ENCODE results near the gene ZSCAN29. TPM values are rescaled to one million over a fixed set of nuclear protein-coding genes. Genes with fewer than 3 reads are reported as not detected.
A peak's percentile ranks its signal among the peaks of the same experiment; 100 is the strongest.

ZSCAN29 gene
- total and polyA plus RNA-seq, 2 of the 13 experiments (the other 11 are each of a cell fraction or from before 2014, with no cell fraction given), result 8.3 to 27.4 TPM

- TF ChIP-seq, protein P1, sequence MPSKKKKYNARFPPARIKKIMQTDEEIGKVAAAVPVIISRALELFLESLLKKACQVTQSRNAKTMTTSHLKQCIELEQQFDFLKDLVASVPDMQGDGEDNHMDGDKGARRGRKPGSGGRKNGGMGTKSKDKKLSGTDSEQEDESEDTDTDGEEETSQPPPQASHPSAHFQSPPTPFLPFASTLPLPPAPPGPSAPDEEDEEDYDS (CRISPR knock-in tag; IDR thresholded peaks at IDR 0.05), result 0 out of 2 replicates have a peak, but pooled peaks have one; percentile 10
- TF ChIP-seq ZSCAN22 (CRISPR knock-in tag; IDR thresholded peaks at IDR 0.05) (no peak), NCOR1 (IDR thresholded peaks at IDR 0.05; ENCODE audit: borderline replicate concordance, low read length) (no peak), SMC3 (IDR thresholded peaks at IDR 0.05; ENCODE audit: low read length) (no peak), ELF1 (CRISPR knock-in tag; IDR thresholded peaks at IDR 0.05) (peak; percentile 18; the same call in 1 of the 2 replicates), SATB2 (CRISPR knock-in tag; IDR thresholded peaks at IDR 0.05) (0 out of 2 replicates have a peak, but pooled peaks have one; percentile 44), ZNF235 (CRISPR knock-in tag; IDR thresholded peaks at IDR 0.05; ENCODE audit: borderline replicate concordance) (no peak), HES4 (CRISPR knock-in tag; IDR thresholded peaks at IDR 0.05; ENCODE audit: borderline replicate concordance) (peak; percentile 24; the same call in 1 of the 2 replicates), ZFY (CRISPR knock-in tag; IDR thresholded peaks at IDR 0.05) (peak; percentile 75; the same call in 1 of the 2 replicates), ISX (CRISPR knock-in tag; conservative IDR thresholded peaks at IDR 0.05) (no peak), KAT8 (CRISPR knock-in tag; IDR thresholded peaks at IDR 0.05) (no peak), ZNF7 (CRISPR knock-in tag; IDR thresholded peaks at IDR 0.05) (no peak), IKZF1 (IDR thresholded peaks at IDR 0.05) (no peak), XBP1 (CRISPR knock-in tag; IDR thresholded peaks at IDR 0.05) (no peak), REL (CRISPR knock-in tag; conservative IDR thresholded peaks at IDR 0.05) (no peak), ZNF451 (CRISPR knock-in tag; IDR thresholded peaks at IDR 0.05) (0 out of 2 replicates have a peak, but pooled peaks have one; percentile 45), GPN1 (CRISPR knock-in tag; IDR thresholded peaks at IDR 0.05; ENCODE audit: borderline replicate concordance) (no peak), ZFP82 (CRISPR knock-in tag; IDR thresholded peaks at IDR 0.05; ENCODE audit: borderline replicate concordance) (peak; percentile 7; the same call in 1 of the 2 replicates), TMF1 (CRISPR knock-in tag; IDR thresholded peaks at IDR 0.05; ENCODE audit: low read depth) (0 out of 2 replicates have a peak, but pooled peaks have one; percentile 6), SRSF1 (optimal IDR thresholded peaks at IDR 0.05; ENCODE audit: low read depth, low read length) (peak; percentile 30), JARID2 (CRISPR knock-in tag; IDR thresholded peaks at IDR 0.05; ENCODE audit: insufficient replicate concordance) (no peak), ZNF263 (CRISPR knock-in tag; IDR thresholded peaks at IDR 0.05) (no peak), RBAK (CRISPR knock-in tag; IDR thresholded peaks at IDR 0.05) (no peak)
- TF ChIP-seq, protein P2, sequence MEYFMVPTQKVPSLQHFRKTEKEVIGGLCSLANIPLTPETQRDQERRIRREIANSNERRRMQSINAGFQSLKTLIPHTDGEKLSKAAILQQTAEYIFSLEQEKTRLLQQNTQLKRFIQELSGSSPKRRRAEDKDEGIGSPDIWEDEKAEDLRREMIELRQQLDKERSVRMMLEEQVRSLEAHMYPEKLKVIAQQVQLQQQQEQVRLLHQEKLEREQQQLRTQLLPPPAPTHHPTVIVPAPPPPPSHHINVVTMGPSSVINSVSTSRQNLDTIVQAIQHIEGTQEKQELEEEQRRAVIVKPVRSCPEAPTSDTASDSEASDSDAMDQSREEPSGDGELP (IDR thresholded peaks at IDR 0.05; ENCODE audit: borderline replicate concordance, low read depth), result peak; percentile 83; the same call in 1 of the 2 replicates
- TF ChIP-seq, protein P3, sequence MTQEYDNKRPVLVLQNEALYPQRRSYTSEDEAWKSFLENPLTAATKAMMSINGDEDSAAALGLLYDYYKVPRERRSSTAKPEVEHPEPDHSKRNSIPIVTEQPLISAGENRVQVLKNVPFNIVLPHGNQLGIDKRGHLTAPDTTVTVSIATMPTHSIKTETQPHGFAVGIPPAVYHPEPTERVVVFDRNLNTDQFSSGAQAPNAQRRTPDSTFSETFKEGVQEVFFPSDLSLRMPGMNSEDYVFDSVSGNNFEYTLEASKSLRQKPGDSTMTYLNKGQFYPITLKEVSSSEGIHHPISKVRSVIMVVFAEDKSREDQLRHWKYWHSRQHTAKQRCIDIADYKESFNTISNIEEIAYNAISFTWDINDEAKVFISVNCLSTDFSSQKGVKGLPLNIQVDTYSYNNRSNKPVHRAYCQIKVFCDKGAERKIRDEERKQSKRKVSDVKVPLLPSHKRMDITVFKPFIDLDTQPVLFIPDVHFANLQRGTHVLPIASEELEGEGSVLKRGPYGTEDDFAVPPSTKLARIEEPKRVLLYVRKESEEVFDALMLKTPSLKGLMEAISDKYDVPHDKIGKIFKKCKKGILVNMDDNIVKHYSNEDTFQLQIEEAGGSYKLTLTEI (CRISPR knock-in tag; conservative IDR thresholded peaks at IDR 0.05), result no peak
- TF ChIP-seq, protein P4, sequence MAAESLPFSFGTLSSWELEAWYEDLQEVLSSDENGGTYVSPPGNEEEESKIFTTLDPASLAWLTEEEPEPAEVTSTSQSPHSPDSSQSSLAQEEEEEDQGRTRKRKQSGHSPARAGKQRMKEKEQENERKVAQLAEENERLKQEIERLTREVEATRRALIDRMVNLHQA (CRISPR knock-in tag; IDR thresholded peaks at IDR 0.05), result no peak
- TF ChIP-seq, protein P5, sequence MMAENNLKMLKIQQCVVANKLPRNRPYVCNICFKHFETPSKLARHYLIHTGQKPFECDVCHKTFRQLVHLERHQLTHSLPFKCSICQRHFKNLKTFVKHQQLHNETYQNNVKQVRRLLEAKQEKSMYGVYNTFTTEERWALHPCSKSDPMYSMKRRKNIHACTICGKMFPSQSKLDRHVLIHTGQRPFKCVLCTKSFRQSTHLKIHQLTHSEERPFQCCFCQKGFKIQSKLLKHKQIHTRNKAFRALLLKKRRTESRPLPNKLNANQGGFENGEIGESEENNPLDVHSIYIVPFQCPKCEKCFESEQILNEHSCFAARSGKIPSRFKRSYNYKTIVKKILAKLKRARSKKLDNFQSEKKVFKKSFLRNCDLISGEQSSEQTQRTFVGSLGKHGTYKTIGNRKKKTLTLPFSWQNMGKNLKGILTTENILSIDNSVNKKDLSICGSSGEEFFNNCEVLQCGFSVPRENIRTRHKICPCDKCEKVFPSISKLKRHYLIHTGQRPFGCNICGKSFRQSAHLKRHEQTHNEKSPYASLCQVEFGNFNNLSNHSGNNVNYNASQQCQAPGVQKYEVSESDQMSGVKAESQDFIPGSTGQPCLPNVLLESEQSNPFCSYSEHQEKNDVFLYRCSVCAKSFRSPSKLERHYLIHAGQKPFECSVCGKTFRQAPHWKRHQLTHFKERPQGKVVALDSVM (CRISPR knock-in tag; IDR thresholded peaks at IDR 0.05), result no peak
Observed at GRCh38 chr15:43370310-43370974, 401 bp downstream of the ZSCAN29 start (continued).

All from HepG2 (cell line).